Measurements from ENCODE around the gene TOMM7.
"Not testable (repeated sequence)": the region's sequence is repeated elsewhere in the genome, so short reads cannot be mapped to it uniquely, and the experiment has no call there.

TOMM7 gene

DNA sequence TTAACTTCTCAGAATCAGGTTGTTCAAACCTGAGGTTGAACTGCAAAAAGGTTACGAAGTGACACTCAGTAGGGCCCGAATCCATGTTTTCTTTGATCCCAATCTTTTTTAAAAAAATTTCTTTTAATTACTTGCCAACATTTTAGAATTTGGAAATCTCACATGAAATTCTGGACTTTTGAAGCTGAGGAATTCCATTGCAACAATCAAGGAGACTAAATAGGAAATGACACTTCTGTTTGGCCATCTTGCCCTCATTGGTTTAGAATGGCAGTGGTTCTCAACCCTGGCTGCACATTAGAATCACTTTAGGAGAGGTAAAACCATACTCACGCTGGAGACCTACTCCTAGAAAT is 471 bp upstream of the TOMM7 start:
- Mint-ChIP-seq H3K27ac (peak overlapping the region; percentile 100), H3K27me3 (peaks cover 1% of the 10 kb centered on the region), H3K36me3 (peaks cover 2% of the 10 kb centered on the region), H3K9me3 (no peaks in the 10 kb centered on the region), H3K4me3 (peak overlapping the region; percentile 99), H3K4me1 (peaks cover 11% of the 10 kb centered on the region)
- DNase-seq (ENCODE audit: low spot score in 2 of 2) (peak in 1 of 2 donors; percentile 5), ATAC-seq (ENCODE audit: low read depth) (peak; percentile 3)

DNA sequence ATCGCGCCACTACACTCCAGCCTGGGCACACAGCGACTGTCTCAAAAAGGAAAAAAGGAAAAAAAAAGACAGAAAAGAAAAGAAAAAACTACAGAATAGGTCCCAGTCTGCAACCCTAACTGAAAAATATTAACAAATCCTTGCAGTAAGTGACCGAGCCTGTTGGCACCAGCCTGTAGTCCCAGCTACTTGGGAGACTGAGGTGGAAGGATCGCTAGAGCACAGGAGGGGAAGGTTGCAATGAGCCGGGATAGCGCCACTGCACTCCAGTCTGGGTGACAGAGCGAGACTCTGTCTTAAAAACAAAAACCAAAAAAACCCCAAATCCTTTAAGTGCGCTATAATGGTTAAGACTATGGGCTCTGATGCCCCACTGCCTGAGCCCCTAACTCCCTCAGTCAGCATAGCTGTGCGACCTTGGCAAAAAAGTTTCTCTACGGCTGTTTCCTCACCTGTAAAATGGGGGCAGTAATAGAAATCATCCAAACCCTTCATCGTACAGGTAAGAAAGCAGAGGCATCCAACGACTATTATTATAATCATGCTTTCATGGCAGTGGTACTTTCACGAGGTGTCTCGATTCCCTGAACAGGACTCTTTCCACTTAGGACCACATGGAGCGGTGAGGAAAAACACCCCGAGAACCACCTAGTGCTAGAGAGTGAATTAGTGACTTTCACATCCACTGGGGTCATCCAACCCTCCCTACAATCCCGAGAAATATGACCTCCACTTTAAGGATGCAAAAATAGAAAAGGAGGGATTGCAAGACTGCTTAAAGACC is 755 bp downstream of the TOMM7 start:
- DNase-seq (ENCODE audit: low spot score in 2 of 2) (peak in 1 of 2 donors; percentile 19), ATAC-seq (ENCODE audit: low read depth) (peak; percentile 5)
- H3K4me3 Mint-ChIP-seq: peak overlapping the region; percentile 99
- H3K4me1 Mint-ChIP-seq: peaks cover 11% of the 10 kb centered on the region
- H3K27me3 Mint-ChIP-seq: peaks cover 1% of the 10 kb centered on the region
- H3K36me3 Mint-ChIP-seq: peaks cover 2% of the 10 kb centered on the region
- peak overlapping the region; percentile 100 for H3K27ac Mint-ChIP-seq
- no peaks in the 10 kb centered on the region for H3K9me3 Mint-ChIP-seq

DNA sequence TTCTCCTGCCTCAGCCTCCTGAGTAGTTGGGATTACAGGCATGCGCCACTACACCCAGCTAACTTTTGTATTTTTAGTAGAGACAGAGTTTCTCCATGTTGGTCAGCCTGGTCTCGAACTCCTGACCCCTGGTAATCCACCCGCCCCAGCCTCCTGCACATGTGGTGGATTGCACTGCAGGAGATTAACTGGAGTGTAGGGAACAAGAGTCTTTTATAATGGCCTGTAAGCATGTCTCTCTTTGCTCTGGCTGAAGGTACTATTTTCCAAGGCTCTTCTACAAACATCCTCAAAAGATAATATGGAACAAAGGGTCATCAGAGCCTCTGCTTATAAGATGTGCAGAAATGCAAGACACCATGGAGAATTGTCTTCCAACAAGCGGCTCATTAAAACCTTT is 3.2 kb downstream of the TOMM7 start:
- Mint-ChIP-seq H3K4me3 (no peak overlapping the region), H3K4me1 (peaks cover 11% of the 10 kb centered on the region), H3K9me3 (no peaks in the 10 kb centered on the region), H3K27ac (no peak overlapping the region), H3K27me3 (peaks cover 1% of the 10 kb centered on the region), H3K36me3 (peaks cover 13% of the 10 kb centered on the region)
- DNase-seq (ENCODE audit: low spot score in 2 of 2) (no peak), ATAC-seq (ENCODE audit: low read depth) (no peak)

DNA sequence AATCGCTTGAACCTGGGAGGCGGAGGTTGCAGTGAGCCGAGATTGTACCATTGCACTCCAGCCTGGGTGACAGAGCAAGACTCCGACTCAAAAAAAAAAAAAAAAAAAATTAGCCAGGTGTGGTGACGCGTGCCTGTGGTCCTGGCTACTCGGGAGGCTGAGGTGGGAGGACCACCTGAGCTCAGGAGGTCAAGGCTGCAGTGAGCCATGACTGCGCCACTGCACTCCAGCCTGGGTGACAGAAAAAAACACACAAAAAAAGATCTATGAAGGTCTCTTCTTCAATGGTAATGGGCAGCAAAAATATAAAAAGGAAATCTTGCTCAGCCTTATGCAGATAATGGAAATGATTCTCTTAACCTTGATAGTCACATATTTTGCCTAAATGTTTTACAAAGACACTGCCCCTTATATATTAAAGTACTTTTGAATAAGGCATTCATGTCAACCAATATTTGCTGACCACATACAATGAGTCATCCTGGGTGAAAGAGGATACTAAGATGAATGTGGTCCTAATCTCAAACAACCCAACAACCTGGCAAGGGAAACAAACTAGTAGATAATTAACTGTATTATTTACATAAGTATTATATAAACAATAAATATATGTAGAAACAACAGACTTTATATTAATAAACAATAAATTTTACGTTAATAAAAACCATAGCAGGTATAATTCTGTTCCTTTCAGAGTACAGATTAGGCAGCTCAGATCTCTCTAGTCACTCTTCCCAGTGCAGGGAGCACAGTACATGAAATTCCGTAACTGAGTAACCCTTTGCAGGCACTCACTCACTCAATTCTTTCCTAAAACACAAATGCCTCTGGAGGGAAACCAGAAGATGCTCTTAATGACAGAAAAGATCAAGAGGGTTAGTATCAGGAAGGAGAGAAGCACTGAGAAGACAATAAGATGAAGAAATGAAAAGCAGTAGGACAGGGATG is 8.1 kb downstream of the TOMM7 start:
- Mint-ChIP-seq H3K9me3 (no peaks in the 10 kb centered on the region), H3K4me3 (no peak overlapping the region), H3K27ac (no peak overlapping the region), H3K36me3 (peaks cover 16% of the 10 kb centered on the region), H3K4me1 (no peaks in the 10 kb centered on the region), H3K27me3 (no peaks in the 10 kb centered on the region)
- ATAC-seq (ENCODE audit: low read depth) (no peak), DNase-seq (ENCODE audit: low spot score in 2 of 2) (no peak)

- DNase-seq (ENCODE audit: low spot score in 2 of 2) (no peak), ATAC-seq (ENCODE audit: low read depth) (no peak)
- H3K27ac Mint-ChIP-seq: peak overlapping the region; percentile 38
- no peaks in the 10 kb centered on the region for H3K9me3 Mint-ChIP-seq
- H3K27me3 Mint-ChIP-seq: no peaks in the 10 kb centered on the region
- no peaks in the 10 kb centered on the region for H3K4me1 Mint-ChIP-seq
- no peak overlapping the region for H3K4me3 Mint-ChIP-seq
- peaks cover 16% of the 10 kb centered on the region for H3K36me3 Mint-ChIP-seq
Measured at GRCh38 chr7:22812353-22812752, 10.3 kb downstream of the TOMM7 start.

GRCh38 chr7:22811746-22812280 is 10.8 kb downstream of the TOMM7 start:
- Mint-ChIP-seq H3K27ac (no peak overlapping the region), H3K4me1 (no peaks in the 10 kb centered on the region), H3K36me3 (peaks cover 16% of the 10 kb centered on the region), H3K27me3 (no peaks in the 10 kb centered on the region), H3K4me3 (no peak overlapping the region), H3K9me3 (no peaks in the 10 kb centered on the region)
- ATAC-seq (ENCODE audit: low read depth): no peak
- no peak for DNase-seq (ENCODE audit: low spot score in 2 of 2)

DNA sequence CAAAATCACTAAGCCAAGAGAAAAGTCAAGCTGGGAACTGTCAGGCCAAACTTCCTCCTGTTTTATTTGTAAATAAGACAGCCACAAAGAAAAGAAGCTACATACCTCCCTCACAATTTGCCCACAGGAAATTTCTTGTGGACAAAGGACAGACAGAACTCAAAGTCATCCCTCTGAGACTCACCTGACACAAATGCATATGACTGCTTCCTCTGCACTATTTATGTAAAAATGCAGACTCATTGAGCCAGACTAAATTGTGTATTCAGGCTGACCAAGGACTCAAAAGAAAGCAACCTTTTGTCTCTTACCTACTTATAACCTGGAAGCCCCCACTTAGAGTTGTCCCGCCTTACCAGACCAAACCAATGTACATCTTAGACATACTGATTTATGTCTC is 11.8 kb downstream of the TOMM7 start:
- Mint-ChIP-seq H3K27me3 (no peaks in the 10 kb centered on the region), H3K36me3 (peaks cover 9% of the 10 kb centered on the region), H3K9me3 (no peaks in the 10 kb centered on the region), H3K4me1 (no peaks in the 10 kb centered on the region), H3K27ac (no peak overlapping the region), H3K4me3 (no peak overlapping the region)
- ATAC-seq (ENCODE audit: low read depth) (no peak), DNase-seq (ENCODE audit: low spot score in 2 of 2) (no peak)

DNA sequence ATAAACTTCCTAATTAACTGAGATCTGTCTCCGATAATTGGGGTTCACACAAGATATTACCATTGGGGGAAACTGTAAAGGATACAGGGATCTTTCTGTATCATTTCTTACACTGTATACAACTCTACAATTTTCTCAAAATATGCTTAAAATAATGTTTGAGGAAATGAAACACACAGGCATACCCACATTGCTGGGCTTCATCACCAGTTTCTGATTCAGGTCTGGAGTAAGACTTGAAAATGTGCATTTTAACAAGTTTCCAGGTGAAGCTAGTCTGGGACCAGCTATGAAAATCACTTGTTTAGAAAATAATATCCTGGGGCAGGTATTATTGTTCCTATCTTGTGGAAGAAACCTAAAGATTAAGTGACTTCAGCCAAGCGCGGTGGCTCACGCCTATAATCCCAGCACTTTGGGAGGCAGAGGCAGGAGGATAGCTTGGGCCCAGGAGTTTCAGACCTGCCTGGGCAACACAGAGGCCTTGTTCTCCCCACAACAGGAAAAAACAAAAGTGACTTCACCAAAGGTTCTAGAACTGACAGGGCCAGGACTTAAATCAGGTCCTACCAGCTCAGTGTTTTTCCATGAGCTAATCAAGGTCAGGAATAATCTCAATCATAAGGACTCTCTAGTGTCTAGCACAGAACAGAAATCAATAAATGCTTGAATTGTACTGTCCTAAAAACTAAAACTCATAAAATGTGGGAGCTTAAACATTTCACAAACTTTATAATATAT is 12.6 kb downstream of the TOMM7 start:
- DNase-seq (ENCODE audit: low spot score in 2 of 2) (no peak), ATAC-seq (ENCODE audit: low read depth) (no peak)
- H3K9me3 Mint-ChIP-seq: no peaks in the 10 kb centered on the region
- peaks cover 9% of the 10 kb centered on the region for H3K36me3 Mint-ChIP-seq
- no peaks in the 10 kb centered on the region for H3K27me3 Mint-ChIP-seq
- no peak overlapping the region for H3K4me3 Mint-ChIP-seq
- H3K27ac Mint-ChIP-seq: no peak overlapping the region
- no peaks in the 10 kb centered on the region for H3K4me1 Mint-ChIP-seq

GRCh38 chr7:22808140-22808539 is 14.5 kb downstream of the TOMM7 start:
- H3K27ac Mint-ChIP-seq: no peak overlapping the region
- no peak for ATAC-seq (ENCODE audit: low read depth)
- no peaks in the 10 kb centered on the region for H3K9me3 Mint-ChIP-seq
- H3K27me3 Mint-ChIP-seq: no peaks in the 10 kb centered on the region
- no peaks in the 10 kb centered on the region for H3K4me1 Mint-ChIP-seq
- no peak overlapping the region for H3K4me3 Mint-ChIP-seq
- DNase-seq (ENCODE audit: low spot score in 2 of 2): no peak
- H3K36me3 Mint-ChIP-seq: peaks cover 2% of the 10 kb centered on the region

GRCh38 chr7:22806752-22807151 is 15.9 kb downstream of the TOMM7 start:
- H3K9me3 Mint-ChIP-seq: no peaks in the 10 kb centered on the region
- H3K4me3 Mint-ChIP-seq: no peak overlapping the region
- no peaks in the 10 kb centered on the region for H3K27me3 Mint-ChIP-seq
- ATAC-seq (ENCODE audit: low read depth) (no peak), DNase-seq (ENCODE audit: low spot score in 2 of 2) (no peak)
- H3K4me1 Mint-ChIP-seq: no peaks in the 10 kb centered on the region
- H3K27ac Mint-ChIP-seq: no peak overlapping the region
- H3K36me3 Mint-ChIP-seq: no peaks in the 10 kb centered on the region

- Mint-ChIP-seq H3K27me3 (no peaks in the 10 kb centered on the region), H3K4me3 (no peak overlapping the region), H3K4me1 (no peaks in the 10 kb centered on the region), H3K27ac (no peak overlapping the region), H3K9me3 (no peaks in the 10 kb centered on the region), H3K36me3 (no peaks in the 10 kb centered on the region)
- DNase-seq (ENCODE audit: low spot score in 2 of 2) (no peak), ATAC-seq (ENCODE audit: low read depth) (no peak)
Measured at GRCh38 chr7:22805227-22805626, 17.4 kb downstream of the TOMM7 start.

DNA sequence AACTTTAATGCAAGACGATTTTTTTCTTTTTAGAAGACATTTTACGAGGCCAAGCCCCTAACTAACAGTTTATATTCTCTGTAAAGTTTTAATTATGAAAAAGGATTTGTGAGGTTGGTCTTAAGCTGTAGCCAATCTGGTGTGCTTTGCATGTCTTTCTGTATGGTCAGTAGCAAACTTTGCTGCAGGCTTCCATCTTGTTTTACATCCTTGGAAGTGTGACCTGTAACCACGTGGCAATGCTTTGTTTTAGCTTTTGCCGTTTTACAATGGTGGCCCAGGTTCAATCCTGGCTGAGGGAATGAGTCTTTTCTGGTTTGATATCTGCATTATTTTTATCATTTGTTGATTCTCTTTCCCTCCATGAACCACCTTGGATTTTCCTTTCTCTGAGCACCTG is 19.8 kb downstream of the TOMM7 start:
- not testable (repeated sequence) for ATAC-seq (ENCODE audit: low read depth); H3K36me3 Mint-ChIP-seq; H3K27ac Mint-ChIP-seq; H3K27me3 Mint-ChIP-seq; DNase-seq (ENCODE audit: low spot score in 2 of 2); H3K4me1 Mint-ChIP-seq; H3K9me3 Mint-ChIP-seq; H3K4me3 Mint-ChIP-seq

DNA sequence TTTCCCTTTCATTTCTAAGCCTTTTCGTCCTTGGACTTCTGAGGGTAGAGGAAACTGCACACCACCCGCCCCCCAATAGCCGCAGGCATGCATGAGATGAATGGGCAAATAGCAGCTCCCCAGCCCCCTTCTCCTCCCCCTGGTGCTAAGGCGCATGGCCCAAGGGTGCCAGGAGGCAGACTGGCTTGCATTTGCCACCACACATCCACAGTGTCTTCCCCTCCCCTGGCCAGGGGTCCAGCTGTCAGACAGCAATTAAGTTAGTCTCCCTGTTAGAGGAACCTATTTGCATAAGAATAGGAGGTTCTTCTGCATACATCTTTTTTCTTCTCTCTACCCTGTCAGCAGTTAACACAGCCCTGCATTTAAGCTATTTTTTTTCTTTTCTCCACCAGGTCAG is 20.2 kb downstream of the TOMM7 start:
- Mint-ChIP-seq H3K9me3 (no peaks in the 10 kb centered on the region), H3K27me3 (no peaks in the 10 kb centered on the region), H3K27ac (no peak overlapping the region), H3K4me1 (no peaks in the 10 kb centered on the region), H3K36me3 (no peaks in the 10 kb centered on the region), H3K4me3 (no peak overlapping the region)
- ATAC-seq (ENCODE audit: low read depth) (no peak), DNase-seq (ENCODE audit: low spot score in 2 of 2) (no peak)

- H3K27ac Mint-ChIP-seq: no peak overlapping the region
- no peaks in the 10 kb centered on the region for H3K27me3 Mint-ChIP-seq
- no peaks in the 10 kb centered on the region for H3K4me1 Mint-ChIP-seq
- DNase-seq (ENCODE audit: low spot score in 2 of 2): no peak
- no peak for ATAC-seq (ENCODE audit: low read depth)
- H3K9me3 Mint-ChIP-seq: no peaks in the 10 kb centered on the region
- H3K36me3 Mint-ChIP-seq: no peaks in the 10 kb centered on the region
- H3K4me3 Mint-ChIP-seq: no peak overlapping the region
Measured at GRCh38 chr7:22801912-22802311, 20.7 kb downstream of the TOMM7 start.

All from memory B cell (primary cell).